ENCODE data around the gene ATAD3B.
"Not testable (repeated sequence)": the region's sequence is repeated elsewhere in the genome, so short reads cannot be mapped to it uniquely, and the experiment has no call there.

ATAD3B gene

GRCh38 chr1:1471389-1472052 lies at the start of gene ATAD3B:
Gene ATAD3B, plus strand, starts transcription at chr1:1471765. Its CDS starts 120 bp downstream, at chr1:1471885.
- DNase-seq = peak; percentile 95

- no peak for DNase-seq
These were observed 49.6 kb upstream of the ATAD3B start for GRCh38 chr1:1421907-1422464.

- no peak for DNase-seq
These were observed 48.9 kb upstream of the ATAD3B start for GRCh38 chr1:1422465-1423244.

- DNase-seq = no peak
These were observed 48.3 kb upstream of the ATAD3B start for GRCh38 chr1:1423245-1423597.

GRCh38 chr1:1424707-1425106 lies 46.9 kb upstream of the ATAD3B start:
- no peak for DNase-seq

- no peak for DNase-seq
These were observed 46.2 kb upstream of the ATAD3B start for GRCh38 chr1:1425426-1425752.

- DNase-seq = no peak
These were observed 45.6 kb upstream of the ATAD3B start for GRCh38 chr1:1425753-1426495.

- DNase-seq = no peak
These were observed 45.0 kb upstream of the ATAD3B start for GRCh38 chr1:1426496-1427105.

GRCh38 chr1:1427106-1427819 lies 44.3 kb upstream of the ATAD3B start:
- DNase-seq = no peak

- no peak for DNase-seq
These were observed 43.8 kb upstream of the ATAD3B start for GRCh38 chr1:1427820-1428148.

- DNase-seq = no peak
These were observed 43.4 kb upstream of the ATAD3B start for GRCh38 chr1:1428174-1428573.

GRCh38 chr1:1428967-1429366 lies 42.6 kb upstream of the ATAD3B start:
- DNase-seq = not testable (repeated sequence)

GRCh38 chr1:1429671-1430073 lies 41.9 kb upstream of the ATAD3B start:
- DNase-seq = no peak

- DNase-seq = no peak
These were observed 41.2 kb upstream of the ATAD3B start for GRCh38 chr1:1430114-1430982.

GRCh38 chr1:1430992-1431844 lies 40.3 kb upstream of the ATAD3B start:
- no peak for DNase-seq

- no peak for DNase-seq
These were observed 39.7 kb upstream of the ATAD3B start for GRCh38 chr1:1431845-1432273.

- DNase-seq = no peak
These were observed 39.2 kb upstream of the ATAD3B start for GRCh38 chr1:1432274-1432950.

- no peak for DNase-seq
These were observed 38.4 kb upstream of the ATAD3B start for GRCh38 chr1:1432951-1433803.

GRCh38 chr1:1433804-1434130 lies 37.8 kb upstream of the ATAD3B start:
- peak; percentile 58 for DNase-seq

Data from suppressor macrophage treated with lipopolysaccharide for 4 hours (primary cell).